HL-60 (cell line): ENCODE results near the gene SLC45A1.

ENCODE experiments used
- DNase-seq, 2 experiments: peaks; one replicate each; pipeline ENCODE4 v3.0.0-alpha.2; 2010 to 2020; ENCODE audit warnings: low read depth in 1 of 2, low spot score in 1 of 2
- H3K27ac ChIP-seq: fragments of 250-450 bp; sonication (Bioruptor Pico); replicated peaks from 2 replicates; pipeline ENCODE4 v1.5.1; 2020; ENCODE audit warnings: mild to moderate bottlenecking, moderate library complexity
- H3K27me3 ChIP-seq: fragments of 250-450 bp; sonication (Bioruptor Pico); 2 replicates; pipeline ENCODE4 v1.5.1; 2021; ENCODE audit warnings: mild to moderate bottlenecking, moderate library complexity; ENCODE audit not compliant: insufficient read depth, poor library complexity, severe bottlenecking
- H3K4me3 ChIP-seq: replicated peaks from 2 replicates; pipeline ENCODE4 v1.5.1; 2011; ENCODE audit warnings: mild to moderate bottlenecking, control low read depth, low read length; ENCODE audit not compliant: insufficient read depth
- GABPA ChIP-seq: IDR thresholded peaks from 2 replicates; pipeline ENCODE4 v1.6.1; 2012; ENCODE audit warnings: low read depth
- POLR2AphosphoS5 ChIP-seq: IDR thresholded peaks from 2 replicates; pipeline ENCODE4 v1.6.1; 2012; ENCODE audit warnings: low read depth
- SPI1 ChIP-seq: IDR thresholded peaks from 2 replicates; pipeline ENCODE4 v1.6.1; 2012; ENCODE audit warnings: low read depth, mild to moderate bottlenecking, borderline replicate concordance
- TF ChIP-seq, protein P1 (sequence below): IDR thresholded peaks from one replicate; pipeline ENCODE4 v1.5.1; 2011; ENCODE audit warnings: low read length, control low read depth, inconsistent platforms; ENCODE audit not compliant: insufficient read depth
- TF ChIP-seq, protein P2 (sequence below): IDR thresholded peaks from 2 replicates; pipeline ENCODE4 v1.6.1; 2012; ENCODE audit warnings: low read depth; ENCODE audit not compliant: insufficient replicate concordance

Gene SLC45A1

DNA sequence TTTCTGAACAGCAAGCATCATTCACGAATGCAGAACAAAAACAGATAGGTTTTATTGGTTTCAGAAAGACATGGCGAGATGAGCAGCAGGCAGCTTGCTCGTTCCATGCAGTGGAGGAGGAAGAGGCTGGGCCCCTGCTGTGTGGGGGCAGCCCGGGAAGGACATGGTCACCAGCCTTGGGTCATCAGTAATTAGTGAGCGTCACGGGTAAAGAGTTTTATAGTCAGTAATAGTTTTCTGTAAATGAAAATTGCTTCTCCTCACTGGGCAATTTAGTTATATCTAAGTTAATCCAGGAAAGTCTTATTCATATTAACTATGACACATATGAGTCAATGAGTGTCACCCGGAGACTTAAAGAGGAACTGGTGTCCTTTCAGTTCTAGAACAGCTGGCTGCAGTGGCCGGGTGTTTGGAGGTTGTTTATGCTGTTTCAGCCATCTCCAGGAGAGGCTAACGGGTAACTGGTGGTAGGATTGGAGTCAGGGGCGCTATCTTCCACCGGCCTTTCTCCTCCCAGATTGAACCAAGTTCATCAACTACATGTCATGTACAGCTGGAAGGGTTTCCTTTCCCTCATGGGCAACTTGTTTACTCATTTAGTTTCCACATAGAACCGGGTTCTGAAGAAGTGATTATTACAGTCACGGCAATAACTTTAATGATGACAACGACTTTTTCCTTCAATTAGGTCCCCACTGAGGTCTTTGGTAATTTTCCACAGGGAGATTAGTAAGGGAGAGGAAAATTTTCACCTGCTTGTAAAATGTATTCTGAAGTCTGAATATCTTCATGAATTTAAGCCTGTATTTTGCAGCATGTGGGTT lies 34.6 kb upstream of the SLC45A1 start:
- H3K27ac ChIP-seq: no peak overlapping the region
- peak; percentile 27 to 34 for DNase-seq
- no peak overlapping the region for H3K4me3 ChIP-seq
- no peak for TF ChIP-seq GABPA
- TF ChIP-seq, protein P1, sequence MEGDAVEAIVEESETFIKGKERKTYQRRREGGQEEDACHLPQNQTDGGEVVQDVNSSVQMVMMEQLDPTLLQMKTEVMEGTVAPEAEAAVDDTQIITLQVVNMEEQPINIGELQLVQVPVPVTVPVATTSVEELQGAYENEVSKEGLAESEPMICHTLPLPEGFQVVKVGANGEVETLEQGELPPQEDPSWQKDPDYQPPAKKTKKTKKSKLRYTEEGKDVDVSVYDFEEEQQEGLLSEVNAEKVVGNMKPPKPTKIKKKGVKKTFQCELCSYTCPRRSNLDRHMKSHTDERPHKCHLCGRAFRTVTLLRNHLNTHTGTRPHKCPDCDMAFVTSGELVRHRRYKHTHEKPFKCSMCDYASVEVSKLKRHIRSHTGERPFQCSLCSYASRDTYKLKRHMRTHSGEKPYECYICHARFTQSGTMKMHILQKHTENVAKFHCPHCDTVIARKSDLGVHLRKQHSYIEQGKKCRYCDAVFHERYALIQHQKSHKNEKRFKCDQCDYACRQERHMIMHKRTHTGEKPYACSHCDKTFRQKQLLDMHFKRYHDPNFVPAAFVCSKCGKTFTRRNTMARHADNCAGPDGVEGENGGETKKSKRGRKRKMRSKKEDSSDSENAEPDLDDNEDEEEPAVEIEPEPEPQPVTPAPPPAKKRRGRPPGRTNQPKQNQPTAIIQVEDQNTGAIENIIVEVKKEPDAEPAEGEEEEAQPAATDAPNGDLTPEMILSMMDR: no peak
- peak; percentile 85 for TF ChIP-seq SPI1
- TF ChIP-seq, protein P2, sequence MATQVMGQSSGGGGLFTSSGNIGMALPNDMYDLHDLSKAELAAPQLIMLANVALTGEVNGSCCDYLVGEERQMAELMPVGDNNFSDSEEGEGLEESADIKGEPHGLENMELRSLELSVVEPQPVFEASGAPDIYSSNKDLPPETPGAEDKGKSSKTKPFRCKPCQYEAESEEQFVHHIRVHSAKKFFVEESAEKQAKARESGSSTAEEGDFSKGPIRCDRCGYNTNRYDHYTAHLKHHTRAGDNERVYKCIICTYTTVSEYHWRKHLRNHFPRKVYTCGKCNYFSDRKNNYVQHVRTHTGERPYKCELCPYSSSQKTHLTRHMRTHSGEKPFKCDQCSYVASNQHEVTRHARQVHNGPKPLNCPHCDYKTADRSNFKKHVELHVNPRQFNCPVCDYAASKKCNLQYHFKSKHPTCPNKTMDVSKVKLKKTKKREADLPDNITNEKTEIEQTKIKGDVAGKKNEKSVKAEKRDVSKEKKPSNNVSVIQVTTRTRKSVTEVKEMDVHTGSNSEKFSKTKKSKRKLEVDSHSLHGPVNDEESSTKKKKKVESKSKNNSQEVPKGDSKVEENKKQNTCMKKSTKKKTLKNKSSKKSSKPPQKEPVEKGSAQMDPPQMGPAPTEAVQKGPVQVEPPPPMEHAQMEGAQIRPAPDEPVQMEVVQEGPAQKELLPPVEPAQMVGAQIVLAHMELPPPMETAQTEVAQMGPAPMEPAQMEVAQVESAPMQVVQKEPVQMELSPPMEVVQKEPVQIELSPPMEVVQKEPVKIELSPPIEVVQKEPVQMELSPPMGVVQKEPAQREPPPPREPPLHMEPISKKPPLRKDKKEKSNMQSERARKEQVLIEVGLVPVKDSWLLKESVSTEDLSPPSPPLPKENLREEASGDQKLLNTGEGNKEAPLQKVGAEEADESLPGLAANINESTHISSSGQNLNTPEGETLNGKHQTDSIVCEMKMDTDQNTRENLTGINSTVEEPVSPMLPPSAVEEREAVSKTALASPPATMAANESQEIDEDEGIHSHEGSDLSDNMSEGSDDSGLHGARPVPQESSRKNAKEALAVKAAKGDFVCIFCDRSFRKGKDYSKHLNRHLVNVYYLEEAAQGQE: no peak
- TF ChIP-seq POLR2AphosphoS5: no peak
- H3K27me3 ChIP-seq: peaks cover 2% of the 10 kb centered on the region

DNA sequence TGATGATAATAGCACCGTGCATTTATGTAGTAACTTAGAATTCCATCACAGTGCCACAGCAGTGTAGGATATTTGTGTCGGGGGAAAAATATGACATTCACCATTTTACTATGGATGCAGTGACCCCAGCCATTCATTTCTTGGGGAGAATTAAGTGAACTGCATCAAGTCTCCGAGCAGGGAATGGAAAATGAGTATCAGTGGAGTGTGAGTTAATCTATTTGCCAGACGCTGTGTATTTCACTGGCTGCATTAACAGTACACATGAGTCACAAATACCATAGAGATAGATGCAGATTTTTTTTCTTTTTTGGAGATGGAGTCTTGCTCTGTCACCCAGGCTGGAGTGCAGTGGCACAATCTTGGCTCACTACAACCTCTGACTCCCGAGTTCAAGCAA lies 33.8 kb upstream of the SLC45A1 start:
- DNase-seq: no peak
- no peak overlapping the region for H3K4me3 ChIP-seq
- H3K27ac ChIP-seq: no peak overlapping the region
- TF ChIP-seq SPI1 (no peak), GABPA (no peak), POLR2AphosphoS5 (no peak)
- TF ChIP-seq, protein P1: no peak
- TF ChIP-seq, protein P2: no peak
- H3K27me3 ChIP-seq: peaks cover 2% of the 10 kb centered on the region

DNA sequence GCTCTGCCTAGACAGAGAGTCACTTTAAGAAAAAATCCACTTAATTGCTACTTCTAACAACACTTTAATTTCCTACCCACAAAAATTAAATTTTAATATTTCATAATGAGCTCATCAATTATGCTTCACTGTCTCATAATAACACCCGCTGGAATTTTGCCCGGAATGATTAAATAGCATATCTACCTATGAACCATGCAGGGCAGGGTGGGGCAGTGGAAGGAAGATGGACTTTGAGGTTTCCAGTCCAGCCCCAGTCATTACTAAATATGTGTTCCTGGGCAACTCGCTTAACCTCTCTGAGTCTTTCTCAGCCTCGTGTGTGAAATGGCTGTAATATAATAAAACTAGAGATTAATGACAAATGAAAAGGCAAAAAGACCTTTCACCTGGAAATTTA lies 32.8 kb upstream of the SLC45A1 start:
- Histone ChIP-seq H3K27me3 (peaks cover 2% of the 10 kb centered on the region), H3K4me3 (no peak overlapping the region), H3K27ac (no peak overlapping the region)
- TF ChIP-seq, protein P2: no peak
- TF ChIP-seq GABPA: no peak
- no peak for TF ChIP-seq POLR2AphosphoS5
- no peak for TF ChIP-seq SPI1
- TF ChIP-seq, protein P1: no peak
- no peak for DNase-seq
